Measurements from ENCODE around the gene TTC8.

GRCh38 chr14:88821378-88821777, 3.1 kb upstream of the TTC8 start:
- TF ChIP-seq RAD21 (IDR thresholded peaks at IDR 0.05) (no peak), CTCF (IDR thresholded peaks at IDR 0.05; ENCODE audit: low read depth, low read length, missing input control) (no peak), REST (IDR thresholded peaks at IDR 0.05) (no peak), ATF3 (IDR thresholded peaks at IDR 0.05) (no peak), YY1 (IDR thresholded peaks at IDR 0.05) (no peak)

Measured in liver (tissue), 3 donors.